Measurements from ENCODE around the gene TRABD2B. TPM values are rescaled to one million over a fixed set of nuclear protein-coding genes. Genes with fewer than 3 reads are reported as not detected.

Gene TRABD2B
- total RNA-seq, 1 donor from 2014 or later = 6.2 TPM

- Mint-ChIP-seq H3K36me3 (no peaks in the 10 kb centered on the region), H3K4me3 (no peak overlapping the region), H3K27ac (no peak overlapping the region), H3K4me1 (peaks cover 17% of the 10 kb centered on the region), H3K9me3 (no peaks in the 10 kb centered on the region), H3K27me3 (ENCODE audit: low read depth) (peaks cover 48% of the 10 kb centered on the region)
- TF ChIP-seq, protein P1, sequence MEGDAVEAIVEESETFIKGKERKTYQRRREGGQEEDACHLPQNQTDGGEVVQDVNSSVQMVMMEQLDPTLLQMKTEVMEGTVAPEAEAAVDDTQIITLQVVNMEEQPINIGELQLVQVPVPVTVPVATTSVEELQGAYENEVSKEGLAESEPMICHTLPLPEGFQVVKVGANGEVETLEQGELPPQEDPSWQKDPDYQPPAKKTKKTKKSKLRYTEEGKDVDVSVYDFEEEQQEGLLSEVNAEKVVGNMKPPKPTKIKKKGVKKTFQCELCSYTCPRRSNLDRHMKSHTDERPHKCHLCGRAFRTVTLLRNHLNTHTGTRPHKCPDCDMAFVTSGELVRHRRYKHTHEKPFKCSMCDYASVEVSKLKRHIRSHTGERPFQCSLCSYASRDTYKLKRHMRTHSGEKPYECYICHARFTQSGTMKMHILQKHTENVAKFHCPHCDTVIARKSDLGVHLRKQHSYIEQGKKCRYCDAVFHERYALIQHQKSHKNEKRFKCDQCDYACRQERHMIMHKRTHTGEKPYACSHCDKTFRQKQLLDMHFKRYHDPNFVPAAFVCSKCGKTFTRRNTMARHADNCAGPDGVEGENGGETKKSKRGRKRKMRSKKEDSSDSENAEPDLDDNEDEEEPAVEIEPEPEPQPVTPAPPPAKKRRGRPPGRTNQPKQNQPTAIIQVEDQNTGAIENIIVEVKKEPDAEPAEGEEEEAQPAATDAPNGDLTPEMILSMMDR (IDR thresholded peaks at IDR 0.05; ENCODE audit: unreplicated experiment) = no peak
- no peak for DNase-seq (ENCODE audit: low spot score in 2 of 2, unreplicated experiment in 2 of 2)
Measured at GRCh38 chr1:47853852-47854251, 143.3 kb downstream of the TRABD2B start.

DNA sequence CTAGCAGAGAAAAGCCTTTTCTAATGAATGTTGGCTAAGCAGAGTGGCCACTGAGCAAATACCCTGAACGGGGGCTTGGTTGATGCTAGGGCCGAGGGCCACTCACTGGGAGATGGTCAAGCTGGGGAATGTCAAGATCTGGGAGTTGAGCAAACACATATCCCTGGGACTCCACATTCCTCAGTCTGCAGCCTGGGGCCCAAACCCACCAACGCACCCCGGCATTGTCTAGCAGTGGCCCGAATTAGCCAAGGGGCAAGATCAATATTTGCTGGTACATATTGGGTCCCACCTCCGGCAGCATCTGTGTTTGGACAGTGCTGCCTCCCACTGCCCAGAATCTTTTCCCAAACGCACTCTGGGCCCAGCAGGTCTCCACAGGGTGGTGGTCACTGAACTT lies 144.1 kb downstream of the TRABD2B start:
- peaks cover 47% of the 10 kb centered on the region for H3K27me3 Mint-ChIP-seq (ENCODE audit: low read depth)
- H3K4me1 Mint-ChIP-seq = peaks cover 24% of the 10 kb centered on the region
- no peak for DNase-seq (ENCODE audit: low spot score in 2 of 2, unreplicated experiment in 2 of 2)
- H3K9me3 Mint-ChIP-seq = no peaks in the 10 kb centered on the region
- no peaks in the 10 kb centered on the region for H3K36me3 Mint-ChIP-seq
- TF ChIP-seq, protein P1 (IDR thresholded peaks at IDR 0.05; ENCODE audit: unreplicated experiment) = no peak
- H3K4me3 Mint-ChIP-seq = no peak overlapping the region
- no peak overlapping the region for H3K27ac Mint-ChIP-seq

- DNase-seq (ENCODE audit: low spot score in 2 of 2, unreplicated experiment in 2 of 2) = no peak
- TF ChIP-seq, protein P1 (IDR thresholded peaks at IDR 0.05; ENCODE audit: unreplicated experiment) = no peak
- H3K4me3 Mint-ChIP-seq = no peak overlapping the region
- no peaks in the 10 kb centered on the region for H3K9me3 Mint-ChIP-seq
- H3K4me1 Mint-ChIP-seq = peaks cover 30% of the 10 kb centered on the region
- no peaks in the 10 kb centered on the region for H3K36me3 Mint-ChIP-seq
- peaks cover 48% of the 10 kb centered on the region for H3K27me3 Mint-ChIP-seq (ENCODE audit: low read depth)
- no peak overlapping the region for H3K27ac Mint-ChIP-seq
Measured at GRCh38 chr1:47852006-47852718, 145.0 kb downstream of the TRABD2B start.

DNA sequence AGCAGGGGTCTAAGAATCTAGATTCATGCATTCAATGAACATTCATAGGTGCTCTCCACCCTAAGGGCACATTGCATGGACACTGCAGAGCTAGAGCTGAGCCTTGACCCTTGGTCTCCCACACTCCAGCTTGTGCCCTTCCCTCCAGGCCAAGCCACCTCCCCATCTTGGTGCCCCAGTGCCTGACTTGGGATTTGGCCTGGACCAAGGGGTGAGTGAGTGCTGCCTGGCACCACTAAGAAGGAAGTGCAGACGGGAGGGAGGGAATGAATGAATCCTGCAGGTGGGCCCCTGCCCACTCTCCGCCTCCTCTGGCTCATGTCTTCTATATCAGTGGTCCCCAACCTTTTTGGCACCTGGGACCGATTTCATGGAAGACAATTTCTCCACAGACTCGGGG lies 146.7 kb downstream of the TRABD2B start:
- H3K27me3 Mint-ChIP-seq (ENCODE audit: low read depth) = peaks cover 57% of the 10 kb centered on the region
- DNase-seq (ENCODE audit: low spot score in 2 of 2, unreplicated experiment in 2 of 2) = no peak
- peaks cover 21% of the 10 kb centered on the region for H3K4me1 Mint-ChIP-seq
- TF ChIP-seq, protein P1 (IDR thresholded peaks at IDR 0.05; ENCODE audit: unreplicated experiment) = no peak
- no peaks in the 10 kb centered on the region for H3K36me3 Mint-ChIP-seq
- H3K9me3 Mint-ChIP-seq = no peaks in the 10 kb centered on the region
- H3K4me3 Mint-ChIP-seq = no peak overlapping the region
- no peak overlapping the region for H3K27ac Mint-ChIP-seq

GRCh38 chr1:47849591-47850261 lies 147.5 kb downstream of the TRABD2B start:
- Mint-ChIP-seq H3K36me3 (no peaks in the 10 kb centered on the region), H3K27me3 (ENCODE audit: low read depth) (peaks cover 61% of the 10 kb centered on the region), H3K4me3 (no peak overlapping the region), H3K9me3 (no peaks in the 10 kb centered on the region), H3K4me1 (peaks cover 21% of the 10 kb centered on the region), H3K27ac (no peak overlapping the region)
- TF ChIP-seq, protein P1 (IDR thresholded peaks at IDR 0.05; ENCODE audit: unreplicated experiment) = no peak
- no peak for DNase-seq (ENCODE audit: low spot score in 2 of 2, unreplicated experiment in 2 of 2)

Data from mesothelial cell of epicardium (in vitro differentiated cells).